ENCODE results near the gene SLCO3A1.

Gene SLCO3A1

GRCh38 chr15:92011611-92012367 is 158.3 kb downstream of the SLCO3A1 start:
- DNase-seq = no peak

DNA sequence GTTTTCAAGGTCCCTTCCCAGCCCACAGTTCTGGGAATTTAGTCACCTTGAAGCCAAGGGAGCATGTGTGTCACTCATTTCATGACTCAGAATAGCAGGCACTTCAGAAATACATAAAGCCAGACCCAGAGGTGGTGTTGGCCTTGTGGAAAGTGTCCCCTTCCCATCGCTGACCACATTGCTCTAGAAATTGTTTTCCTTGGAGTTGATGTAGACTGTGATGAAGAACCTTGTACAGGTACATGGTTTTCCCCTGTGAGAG is 158.8 kb downstream of the SLCO3A1 start:
- no peak for DNase-seq

- DNase-seq = no peak
These were observed 159.4 kb downstream of the SLCO3A1 start for GRCh38 chr15:92012881-92013280.

GRCh38 chr15:92014281-92015030 is 160.9 kb downstream of the SLCO3A1 start:
- no peak for DNase-seq

GRCh38 chr15:92017882-92018534 is 164.5 kb downstream of the SLCO3A1 start:
- no peak for DNase-seq

GRCh38 chr15:92018535-92019239 is 165.2 kb downstream of the SLCO3A1 start:
- no peak for DNase-seq

DNA sequence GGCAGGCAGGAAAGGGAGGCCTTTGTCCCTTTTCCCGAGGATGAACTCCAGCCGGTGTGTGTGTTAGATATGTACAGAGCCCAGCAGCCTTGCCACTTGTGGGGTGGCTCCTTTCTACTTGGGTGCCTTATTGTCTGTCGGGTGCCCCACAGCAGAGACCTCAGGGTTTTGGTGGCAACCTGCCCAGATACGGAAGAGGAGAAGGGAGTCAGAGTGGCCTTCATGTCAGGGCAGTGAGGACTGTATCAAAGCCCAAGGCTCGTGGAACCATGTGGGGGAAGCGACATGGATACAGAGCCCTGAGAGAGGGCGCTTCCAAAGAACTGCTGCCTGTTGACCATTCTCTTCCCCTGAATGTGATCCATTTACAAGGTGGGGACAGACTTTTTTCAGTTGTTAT is 166.2 kb downstream of the SLCO3A1 start:
- DNase-seq = no peak

DNA sequence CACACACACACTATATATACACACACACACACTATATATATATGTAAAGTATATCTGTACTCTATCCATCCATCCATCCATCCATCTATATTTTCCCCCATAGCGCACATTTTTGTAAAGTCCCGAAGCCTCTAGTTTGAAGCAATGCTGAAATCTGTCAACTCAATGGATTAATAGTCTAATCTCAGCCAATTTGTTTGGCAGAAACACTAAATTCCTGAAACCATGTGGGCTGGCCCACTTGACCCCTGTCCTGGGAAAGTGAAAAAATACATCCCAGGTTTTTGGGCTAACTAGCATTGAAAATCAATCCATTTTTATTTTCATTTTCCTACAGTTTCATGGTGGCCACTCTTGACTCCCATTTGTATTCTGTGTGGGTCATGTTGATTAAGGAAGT is 166.7 kb downstream of the SLCO3A1 start:
- no peak for DNase-seq

- DNase-seq = no peak
These were observed 167.3 kb downstream of the SLCO3A1 start for GRCh38 chr15:92020804-92021203.

DNA sequence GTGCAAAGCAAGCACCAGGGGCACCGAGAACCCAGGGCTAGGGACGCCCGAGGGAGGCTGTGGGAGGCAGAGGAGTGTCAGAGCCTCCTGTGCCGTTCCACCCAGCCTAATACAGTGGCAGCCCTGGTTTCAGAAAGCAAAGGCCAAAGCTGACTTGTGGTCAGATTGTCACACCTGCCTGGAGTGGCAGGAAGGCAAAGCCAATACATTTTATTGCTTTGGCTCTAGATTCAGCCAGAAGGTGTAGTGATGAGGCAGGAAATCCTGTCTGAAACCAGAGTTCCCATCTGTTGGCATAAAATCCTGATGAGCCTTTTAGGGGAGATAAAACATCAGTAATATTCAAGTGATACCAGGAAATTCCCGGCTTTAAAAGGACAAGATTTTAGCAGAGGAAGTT is 168.3 kb downstream of the SLCO3A1 start:
- DNase-seq = no peak

GRCh38 chr15:92023965-92024364 is 170.5 kb downstream of the SLCO3A1 start:
- DNase-seq = no peak

DNA sequence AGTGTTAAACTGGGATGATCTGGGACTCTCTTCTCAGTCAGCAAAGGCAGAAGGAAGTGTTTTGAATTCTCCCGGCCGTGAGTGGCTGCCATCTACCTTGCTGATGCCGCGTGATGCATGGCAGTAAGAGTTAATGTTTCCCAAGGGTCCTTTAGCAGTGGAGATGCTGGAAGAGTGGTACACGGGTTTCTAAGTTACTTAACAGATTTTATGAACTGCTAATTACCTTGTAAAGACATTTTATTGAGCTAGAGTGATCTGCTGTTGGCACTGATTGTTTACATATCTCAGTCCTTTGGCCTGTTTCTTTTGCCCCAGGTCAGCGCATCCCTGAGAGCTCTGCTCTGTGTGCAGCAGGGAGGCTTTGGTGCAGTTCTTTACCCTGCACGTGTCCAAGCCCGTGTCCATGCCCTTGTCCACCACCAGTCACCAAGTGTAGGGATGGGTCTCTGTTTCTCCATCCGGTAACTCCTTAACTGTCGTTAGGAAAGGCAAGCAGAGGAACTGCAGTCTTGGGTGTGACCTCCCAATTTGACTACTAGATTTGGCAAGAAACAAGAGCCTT is 172.3 kb downstream of the SLCO3A1 start:
- no peak for DNase-seq

GRCh38 chr15:92028389-92028724 is 174.8 kb downstream of the SLCO3A1 start:
- no peak for DNase-seq

DNA sequence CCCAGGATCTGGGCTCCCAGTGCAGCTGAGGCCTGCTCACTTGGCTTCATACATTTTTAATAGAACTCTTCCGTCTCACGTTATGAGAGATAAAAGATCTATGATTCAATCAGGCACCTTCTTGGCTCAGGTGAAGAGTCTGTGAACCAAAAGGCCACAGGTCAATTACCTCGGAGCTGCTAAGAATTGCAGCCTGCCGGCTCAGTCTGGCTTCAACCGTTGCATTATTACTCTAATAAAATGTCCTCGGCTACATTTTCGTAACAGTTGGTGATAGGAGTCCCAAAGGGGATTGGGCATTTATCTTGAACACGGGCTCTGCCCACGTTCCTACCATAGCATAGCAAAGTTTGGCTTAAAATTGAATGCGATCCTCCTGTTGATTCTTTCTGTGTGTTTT is 176.3 kb downstream of the SLCO3A1 start:
- DNase-seq = no peak

- DNase-seq = no peak
These were observed 179.8 kb downstream of the SLCO3A1 start for GRCh38 chr15:92033314-92033713.

GRCh38 chr15:92033723-92034122 is 180.2 kb downstream of the SLCO3A1 start:
- no peak for DNase-seq

GRCh38 chr15:92034227-92034626 is 180.7 kb downstream of the SLCO3A1 start:
- no peak for DNase-seq

DNA sequence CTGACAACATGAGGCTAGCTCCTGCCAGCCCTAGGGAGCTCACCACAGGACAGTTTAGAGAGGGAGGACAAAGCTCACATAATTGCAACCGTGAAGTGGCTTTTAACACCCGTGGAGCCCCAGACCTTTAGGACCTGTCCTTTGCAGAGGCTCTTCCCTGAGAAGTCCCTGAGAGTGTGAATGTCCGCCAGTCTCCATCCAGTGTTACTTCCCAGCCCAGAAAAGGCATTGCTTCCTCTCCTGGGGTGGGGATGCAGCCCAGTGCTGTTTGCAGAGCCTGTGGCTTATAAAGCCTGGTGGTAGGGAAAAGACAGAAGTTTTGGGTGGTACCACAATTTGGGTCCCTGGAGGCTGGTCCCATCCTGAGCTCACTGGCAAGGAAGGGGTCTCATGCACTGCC is 182.0 kb downstream of the SLCO3A1 start:
- DNase-seq = no peak

DNA sequence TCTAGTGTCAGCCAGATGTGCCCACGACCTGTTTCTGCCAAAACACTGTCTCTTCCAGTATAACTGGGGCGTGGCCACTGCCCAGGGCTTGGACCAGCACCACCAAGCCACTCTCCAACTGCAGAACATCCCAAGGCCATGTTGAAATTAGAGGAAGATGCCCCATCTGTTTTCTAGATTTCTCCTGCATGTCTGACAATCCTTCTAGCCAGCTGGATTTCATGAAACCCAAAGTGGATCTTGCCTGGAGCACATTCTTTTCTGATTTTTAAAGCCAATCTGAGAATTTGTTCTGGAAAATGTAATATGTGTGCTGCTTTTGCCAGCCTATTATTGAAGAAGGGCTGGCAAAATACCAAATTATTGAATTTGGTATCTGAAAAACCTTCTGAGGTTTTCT is 182.5 kb downstream of the SLCO3A1 start:
- DNase-seq = no peak

- DNase-seq = no peak
These were observed 184.0 kb downstream of the SLCO3A1 start for GRCh38 chr15:92037491-92037890.

DNA sequence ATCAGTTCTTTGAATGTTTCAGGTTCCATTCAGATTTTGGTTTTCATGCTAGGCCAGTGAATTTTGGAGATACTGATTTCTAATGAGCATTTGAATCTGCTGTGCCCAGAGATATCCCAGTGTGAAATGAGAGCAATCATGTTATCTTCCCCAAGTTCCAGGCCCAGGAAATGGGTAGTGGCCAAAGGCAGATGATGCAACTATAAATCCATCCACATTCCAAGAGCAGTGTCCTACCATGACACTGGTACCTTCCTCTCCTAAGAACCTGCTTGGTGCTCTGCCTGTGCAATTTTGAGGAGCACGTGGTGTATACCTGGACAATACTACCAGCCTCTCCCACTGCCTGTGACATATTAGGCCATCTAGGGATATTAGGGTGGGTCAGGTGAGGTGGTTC is 186.8 kb downstream of the SLCO3A1 start:
- no peak for DNase-seq

DNA sequence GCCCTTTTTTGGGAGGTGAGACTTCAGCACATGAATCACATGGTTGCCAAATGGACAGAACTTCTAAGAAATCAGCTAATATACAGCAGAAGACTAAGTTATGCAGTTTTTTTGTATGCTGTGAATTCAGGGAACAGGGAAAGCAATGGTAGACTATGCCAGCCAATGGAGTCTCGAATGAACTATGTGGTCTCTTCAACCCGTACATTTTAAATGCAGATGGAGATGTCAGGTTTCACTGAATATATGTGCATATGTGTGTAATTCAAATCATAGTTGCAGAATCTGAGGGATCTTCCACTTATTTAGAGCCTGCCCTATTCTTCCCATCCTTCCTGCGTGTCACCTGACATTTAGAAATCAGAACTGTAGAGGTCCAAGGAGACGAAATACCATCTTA is 187.9 kb downstream of the SLCO3A1 start:
- no peak for DNase-seq

DNA sequence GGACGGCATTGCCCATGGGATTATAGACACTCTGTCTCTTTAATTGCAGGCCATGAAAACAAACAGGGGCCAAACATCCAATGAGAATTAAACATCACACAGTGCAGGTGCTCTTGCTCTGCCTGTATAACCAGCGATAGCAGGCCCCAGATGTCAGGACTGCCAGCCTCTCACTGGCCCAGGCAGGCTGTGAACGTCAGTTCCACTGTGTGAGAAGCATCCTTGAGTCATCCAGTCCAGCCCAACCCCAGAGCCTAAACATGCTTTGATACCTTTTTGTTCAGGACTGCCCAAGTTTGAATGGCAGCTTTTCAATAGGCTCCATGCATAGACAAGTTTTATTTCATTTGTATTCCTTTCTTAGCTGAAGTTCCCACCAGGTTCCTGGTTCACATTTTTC is 189.8 kb downstream of the SLCO3A1 start:
- DNase-seq = no peak

Data from GF-D8 (cell line).